Body of pancreas (tissue), 4 donors: ENCODE data around the gene KRTAP10-2. TPM values are rescaled to one million over a fixed set of nuclear protein-coding genes. Genes with fewer than 3 reads are reported as not detected.

ENCODE experiments used
- ATAC-seq: fragments of 150-250 bp; one replicate; pipeline ENCODE4 v1.9.1; 2016
- DNase-seq, 4 donors: peaks; one replicate each; pipeline ENCODE4 v3.0.0-alpha.2; 2019
- H3K27ac ChIP-seq, 4 donors: fragments of 200-600 bp; sonication (generic); 1 replicate in 3 of 4; 2 replicates in 1 of 4; pipeline versions ENCODE4 v1.5.1 to v1.6.1; 2016 to 2019; ENCODE audit warnings: mild to moderate bottlenecking in 1 of 4, mixed read lengths in 1 of 4, moderate library complexity in 1 of 4
- H3K27me3 ChIP-seq, 2 donors: fragments of 200-600 bp; sonication (generic); one replicate each; pipeline ENCODE4 v1.6.0; 2016; ENCODE audit warnings: mild to moderate bottlenecking in 1 of 2
- H3K36me3 ChIP-seq, 2 donors: fragments of 200-600 bp; sonication (generic); replicated peaks in 1 of 2; 2 replicates each; pipeline ENCODE4 v1.5.1; 2016; ENCODE audit warnings: low read depth in 2 of 2; ENCODE audit not compliant: insufficient read depth in 1 of 2
- H3K4me1 ChIP-seq: fragments of 200-600 bp; sonication (generic); one replicate; pipeline ENCODE4 v1.6.0; 2016
- H3K4me3 ChIP-seq, 2 donors: fragments of 200-600 bp; sonication (generic); 1 replicate in 1 of 2; 2 replicates in 1 of 2; pipeline ENCODE4 v1.5.1; 2016 to 2019
- H3K9me3 ChIP-seq, 3 donors: fragments of 200-600 bp; sonication (generic); 1 replicate in 2 of 3; 2 replicates in 1 of 3; pipeline ENCODE4 v1.5.1; 2016
- CTCF ChIP-seq, 7 experiments: fragments of 450-650 bp in 4 of 7; fragments of 200-600 bp in 3 of 7; sonication (generic) in 3 of 7; IDR thresholded peaks; one replicate each; pipeline ENCODE4 v1.5.1; 2016 to 2019; ENCODE audit warnings: antibody characterized with exemption in 7 of 7
- POLR2A ChIP-seq, 3 donors: fragments of 450-650 bp; IDR thresholded peaks; one replicate each; pipeline ENCODE4 v1.6.1; 2016; ENCODE audit warnings: antibody characterized with exemption in 3 of 3, mild to moderate bottlenecking in 2 of 3
- WGBS, 2 donors: methylation state at CpG; one replicate each; pipeline ENCODE4 v1.1.5; 2017; 5-methylcytosine and 5-hydroxymethylcytosine counted together
- intact Hi-C: fragments of 100-400 bp; cut with DNase I; formaldehyde crosslinking; loops from one replicate; pipeline ENCODE4 v1.15.1; 2023
- total RNA-seq, 2 donors: library from RNA; depleted of rRNA; stranded (reverse); fragments of >200 nt; gene quantifications; one replicate each; pipeline ENCODE4 v1.1.0, GENCODE V29; 2016

Gene KRTAP10-2
- total RNA-seq, 2 donors from 2014 or later: not detected

GRCh38 chr21:44533891-44534627 lies 17.2 kb downstream of the KRTAP10-2 start:
- intact Hi-C loops: no loop called here
- H3K27ac ChIP-seq: no peak overlapping the region
- H3K4me1 ChIP-seq: no peaks in the 10 kb centered on the region
- 70 to 85% methylated on average over 12 to 13 of the region's 21 CpGs for WGBS, 2 donors
- DNase-seq (peak in 1 of 4 donors; percentile 6), ATAC-seq (no peak)
- no peaks in the 10 kb centered on the region for H3K27me3 ChIP-seq
- H3K36me3 ChIP-seq: no peaks in the 10 kb centered on the region
- no peaks in the 10 kb centered on the region for H3K9me3 ChIP-seq
- no peak overlapping the region for H3K4me3 ChIP-seq
- TF ChIP-seq CTCF (IDR thresholded peaks at IDR 0.05) (no peak), POLR2A (IDR thresholded peaks at IDR 0.05) (no peak)

GRCh38 chr21:44533121-44533890 lies 18.0 kb downstream of the KRTAP10-2 start:
- no peak for TF ChIP-seq POLR2A (IDR thresholded peaks at IDR 0.05)
- no peak for TF ChIP-seq CTCF (IDR thresholded peaks at IDR 0.05)
- DNase-seq (peak in 1 of 4 donors; percentile 12), ATAC-seq (no peak)
- no peaks in the 10 kb centered on the region for H3K36me3 ChIP-seq
- no peak overlapping the region for H3K4me3 ChIP-seq
- no peaks in the 10 kb centered on the region for H3K27me3 ChIP-seq
- intact Hi-C loops: no loop called here
- no peaks in the 10 kb centered on the region for H3K4me1 ChIP-seq
- 76 to 78% methylated on average over 19 to 31 of the region's 37 CpGs for WGBS, 2 donors
- no peak overlapping the region for H3K27ac ChIP-seq
- H3K9me3 ChIP-seq: no peaks in the 10 kb centered on the region

GRCh38 chr21:44532712-44533111 lies 18.6 kb downstream of the KRTAP10-2 start:
- Histone ChIP-seq H3K4me3 (no peak overlapping the region), H3K27me3 (no peaks in the 10 kb centered on the region), H3K36me3 (no peaks in the 10 kb centered on the region), H3K4me1 (no peaks in the 10 kb centered on the region), H3K9me3 (no peaks in the 10 kb centered on the region), H3K27ac (no peak overlapping the region)
- intact Hi-C loops: no loop called here
- no peak for DNase-seq
- 79 to 89% methylated on average over 14 to 16 of the region's 16 CpGs for WGBS, 2 donors
- TF ChIP-seq POLR2A (IDR thresholded peaks at IDR 0.05) (no peak), CTCF (IDR thresholded peaks at IDR 0.05) (no peak)
- ATAC-seq: no peak

- Histone ChIP-seq H3K4me3 (no peak overlapping the region), H3K9me3 (no peaks in the 10 kb centered on the region), H3K36me3 (no peaks in the 10 kb centered on the region), H3K27ac (no peak overlapping the region), H3K4me1 (no peaks in the 10 kb centered on the region), H3K27me3 (no peaks in the 10 kb centered on the region)
- peak in 1 of 4 donors; percentile 9 for DNase-seq
- no peak for ATAC-seq
- 68 to 74% methylated on average over 27 to 30 of the region's 30 CpGs for WGBS, 2 donors
- intact Hi-C loops: no loop called here
- TF ChIP-seq CTCF (IDR thresholded peaks at IDR 0.05) (no peak), POLR2A (IDR thresholded peaks at IDR 0.05) (no peak)
These were observed 19.4 kb downstream of the KRTAP10-2 start for GRCh38 chr21:44531606-44532564.
